GM11168 (cell line): Measurements from ENCODE around the gene EFNB3.

Experiments
- in situ Hi-C: fragments of 300-500 bp; cut with MboI; formaldehyde crosslinking; loops from one replicate; pipeline ENCODE4 v1.12.0; 2022; ENCODE audit warnings: low sequenced_read_pairs; ENCODE audit not compliant: unreplicated experiment

EFNB3 gene

GRCh38 chr17:7756968-7757367 is 52.0 kb downstream of the EFNB3 start:
- in situ Hi-C loops = no loop called here
